ENCODE measurements around the gene ADAMTS7.

ADAMTS7 gene, protein sequence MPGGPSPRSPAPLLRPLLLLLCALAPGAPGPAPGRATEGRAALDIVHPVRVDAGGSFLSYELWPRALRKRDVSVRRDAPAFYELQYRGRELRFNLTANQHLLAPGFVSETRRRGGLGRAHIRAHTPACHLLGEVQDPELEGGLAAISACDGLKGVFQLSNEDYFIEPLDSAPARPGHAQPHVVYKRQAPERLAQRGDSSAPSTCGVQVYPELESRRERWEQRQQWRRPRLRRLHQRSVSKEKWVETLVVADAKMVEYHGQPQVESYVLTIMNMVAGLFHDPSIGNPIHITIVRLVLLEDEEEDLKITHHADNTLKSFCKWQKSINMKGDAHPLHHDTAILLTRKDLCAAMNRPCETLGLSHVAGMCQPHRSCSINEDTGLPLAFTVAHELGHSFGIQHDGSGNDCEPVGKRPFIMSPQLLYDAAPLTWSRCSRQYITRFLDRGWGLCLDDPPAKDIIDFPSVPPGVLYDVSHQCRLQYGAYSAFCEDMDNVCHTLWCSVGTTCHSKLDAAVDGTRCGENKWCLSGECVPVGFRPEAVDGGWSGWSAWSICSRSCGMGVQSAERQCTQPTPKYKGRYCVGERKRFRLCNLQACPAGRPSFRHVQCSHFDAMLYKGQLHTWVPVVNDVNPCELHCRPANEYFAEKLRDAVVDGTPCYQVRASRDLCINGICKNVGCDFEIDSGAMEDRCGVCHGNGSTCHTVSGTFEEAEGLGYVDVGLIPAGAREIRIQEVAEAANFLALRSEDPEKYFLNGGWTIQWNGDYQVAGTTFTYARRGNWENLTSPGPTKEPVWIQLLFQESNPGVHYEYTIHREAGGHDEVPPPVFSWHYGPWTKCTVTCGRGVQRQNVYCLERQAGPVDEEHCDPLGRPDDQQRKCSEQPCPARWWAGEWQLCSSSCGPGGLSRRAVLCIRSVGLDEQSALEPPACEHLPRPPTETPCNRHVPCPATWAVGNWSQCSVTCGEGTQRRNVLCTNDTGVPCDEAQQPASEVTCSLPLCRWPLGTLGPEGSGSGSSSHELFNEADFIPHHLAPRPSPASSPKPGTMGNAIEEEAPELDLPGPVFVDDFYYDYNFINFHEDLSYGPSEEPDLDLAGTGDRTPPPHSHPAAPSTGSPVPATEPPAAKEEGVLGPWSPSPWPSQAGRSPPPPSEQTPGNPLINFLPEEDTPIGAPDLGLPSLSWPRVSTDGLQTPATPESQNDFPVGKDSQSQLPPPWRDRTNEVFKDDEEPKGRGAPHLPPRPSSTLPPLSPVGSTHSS (N-terminal part only)

DNA sequence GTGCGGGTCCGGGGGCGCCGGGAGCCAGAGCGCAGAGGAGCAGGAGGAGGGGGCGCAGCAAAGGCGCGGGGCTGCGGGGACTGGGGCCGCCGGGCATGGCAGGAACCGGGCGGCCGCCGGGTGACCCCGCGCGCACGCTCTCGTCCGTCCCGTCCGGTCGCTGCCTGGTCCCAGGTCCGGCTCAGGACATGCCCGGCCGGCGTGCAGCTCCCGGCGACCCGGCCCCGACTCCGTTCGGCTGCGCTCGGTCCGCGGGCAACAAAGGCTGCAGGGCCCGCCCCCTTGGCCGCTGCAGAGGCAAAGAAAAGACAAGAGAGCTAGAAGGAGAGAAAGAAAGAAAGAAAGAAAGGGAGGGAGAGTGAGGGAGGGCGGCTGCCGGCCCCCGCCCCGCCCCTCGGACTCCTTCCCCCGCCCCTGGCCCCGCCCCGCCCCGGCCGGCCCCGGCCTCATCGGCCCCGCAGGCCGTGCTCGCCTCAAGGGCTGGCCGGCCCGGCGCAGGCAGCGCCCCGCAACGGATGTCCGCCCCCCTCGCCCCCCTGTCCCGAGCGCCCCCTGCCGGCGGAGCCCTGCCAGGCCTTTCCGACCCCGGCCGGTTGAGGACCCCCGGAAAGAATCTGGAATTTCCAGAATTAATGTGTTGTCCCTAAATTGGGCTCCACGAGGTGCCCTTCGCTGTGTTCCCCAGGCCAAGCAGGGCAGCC, at the start of gene ADAMTS7:
ADAMTS7 (minus strand) TSS at position 341 of the 701 bp plus-strand sequence; CDS start at position 97, 244 bp downstream.
- peak within 1 kb of the TSS; percentile 65 for H3K4me3 ChIP-seq (ENCODE audit: low read depth, low read length)
- DNase-seq (ENCODE audit: low read depth): peak; percentile 76

DNA sequence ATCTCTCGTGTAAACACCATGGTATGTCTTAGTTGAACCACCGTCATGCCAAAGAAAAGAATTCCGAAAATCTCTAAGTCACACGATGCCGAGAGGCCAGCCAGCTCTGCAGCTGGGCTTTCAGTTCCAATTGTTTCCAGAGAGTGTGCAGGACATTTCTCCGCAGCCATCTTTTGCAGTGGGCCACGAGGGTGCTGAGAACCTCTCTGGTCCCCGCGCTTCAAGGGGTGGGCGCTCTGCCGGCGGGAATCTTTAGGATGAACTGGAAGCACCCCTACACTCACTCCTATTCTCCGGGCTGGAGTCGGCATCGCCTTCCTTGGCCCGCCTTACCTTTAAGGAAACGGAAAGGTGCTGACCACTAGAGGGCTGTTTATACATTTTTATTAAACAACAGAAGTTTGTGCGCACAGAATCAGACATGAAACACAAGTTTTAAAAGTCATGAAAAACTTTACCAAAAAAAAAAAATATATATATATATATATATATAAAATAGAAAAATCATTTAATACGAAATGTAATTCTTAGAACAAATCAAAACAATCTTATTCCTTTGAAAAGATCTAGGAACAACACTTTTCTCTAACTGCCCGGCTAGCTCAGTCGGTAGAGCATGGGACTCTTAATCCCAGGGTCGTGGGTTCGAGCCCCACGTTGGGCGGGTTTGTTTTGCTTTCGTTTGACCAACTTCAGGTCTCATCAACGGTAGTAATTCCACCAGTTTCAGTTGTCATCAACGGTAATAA, 48.9 kb upstream of the ADAMTS7 start:
- peak; percentile 85 for DNase-seq (ENCODE audit: low read depth)
- peak; percentile 63 for TF ChIP-seq CTCF (conservative IDR thresholded peaks at IDR 0.05; ENCODE audit: low read depth, low read length)
- H3K4me3 ChIP-seq (ENCODE audit: low read depth, low read length): peak overlapping the region; percentile 68

More for the DNA sequence above, at the start of gene ADAMTS7:
- TF ChIP-seq CTCF (conservative IDR thresholded peaks at IDR 0.05; ENCODE audit: low read depth, low read length): peak; percentile 64

DNA sequence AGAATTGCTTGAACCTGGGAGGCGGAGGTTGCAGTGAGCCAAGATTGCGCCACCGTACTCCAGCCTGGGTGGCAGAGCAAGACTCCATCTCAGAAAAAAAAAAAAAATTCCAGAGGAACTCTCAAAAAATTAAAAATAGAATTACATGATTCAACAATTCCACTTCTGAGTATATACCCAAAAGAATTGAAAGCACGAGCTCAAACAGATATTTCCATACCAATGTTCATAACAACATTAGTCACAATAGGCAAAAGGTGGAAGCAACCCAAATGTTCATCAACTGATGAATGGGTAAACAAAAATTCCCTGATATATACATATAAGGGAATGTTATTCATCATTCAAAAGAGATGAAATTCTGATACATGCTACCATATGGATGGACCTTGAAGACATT, 44.5 kb upstream of the ADAMTS7 start:
- no peak for DNase-seq (ENCODE audit: low read depth)
- no peak for TF ChIP-seq CTCF (conservative IDR thresholded peaks at IDR 0.05; ENCODE audit: low read depth, low read length)
- H3K4me3 ChIP-seq (ENCODE audit: low read depth, low read length): no peak overlapping the region

- DNase-seq (ENCODE audit: low read depth): no peak
- no peak overlapping the region for H3K4me3 ChIP-seq (ENCODE audit: low read depth, low read length)
- no peak for TF ChIP-seq CTCF (conservative IDR thresholded peaks at IDR 0.05; ENCODE audit: low read depth, low read length)
Measured at GRCh38 chr15:78854833-78855372, 43.6 kb upstream of the ADAMTS7 start.

GRCh38 chr15:78853500-78853899, 42.2 kb upstream of the ADAMTS7 start:
- no peak for TF ChIP-seq CTCF (conservative IDR thresholded peaks at IDR 0.05; ENCODE audit: low read depth, low read length)
- no peak for DNase-seq (ENCODE audit: low read depth)
- H3K4me3 ChIP-seq (ENCODE audit: low read depth, low read length): no peak overlapping the region

Data from choroid plexus epithelial cell (primary cell).